Karpas-422 (cell line): Measurements from ENCODE around the gene CTTN. TPM values are rescaled to one million over a fixed set of nuclear protein-coding genes. Genes with fewer than 3 reads are reported as not detected.
"Not testable (repeated sequence)": the region's sequence is repeated elsewhere in the genome, so short reads cannot be mapped to it uniquely, and the experiment has no call there.

Experiments
- DNase-seq: peaks from one replicate; pipeline ENCODE4 v3.0.0-alpha.2; 2015
- H2AFZ ChIP-seq: fragments of 200-600 bp; sonication (generic); 2 replicates; pipeline ENCODE4 v1.6.1; 2014; ENCODE audit warnings: antibody characterized with exemption, low read length, mixed read lengths
- H3K27ac ChIP-seq: fragments of 200-600 bp; sonication (generic); 2 replicates; pipeline ENCODE4 v1.5.1; 2014; ENCODE audit warnings: mild to moderate bottlenecking, low read length, moderate library complexity
- H3K27me3 ChIP-seq: fragments of 200-600 bp; sonication (generic); 2 replicates; pipeline ENCODE4 v1.6.1; 2014; ENCODE audit warnings: low read length, mixed read lengths
- H3K36me3 ChIP-seq: fragments of 200-600 bp; sonication (generic); 2 replicates; pipeline ENCODE4 v1.6.1; 2014; ENCODE audit warnings: low read length, mixed read lengths; ENCODE audit not compliant: insufficient read depth
- H3K4me1 ChIP-seq: fragments of 200-600 bp; sonication (generic); 2 replicates; pipeline ENCODE4 v1.6.1; 2014; ENCODE audit warnings: mild to moderate bottlenecking, low read length, mixed read lengths
- H3K4me2 ChIP-seq: fragments of 200-600 bp; sonication (generic); 2 replicates; pipeline ENCODE4 v1.6.1; 2014; ENCODE audit warnings: low read length, low read depth, mild to moderate bottlenecking; ENCODE audit not compliant: poor library complexity, severe bottlenecking
- H3K4me3 ChIP-seq: fragments of 200-600 bp; sonication (generic); 2 replicates; pipeline ENCODE4 v1.5.1; 2014; ENCODE audit warnings: mild to moderate bottlenecking, antibody characterized with exemption, low read length, mixed read lengths
- H3K79me2 ChIP-seq: fragments of 200-600 bp; sonication (generic); 2 replicates; pipeline ENCODE4 v1.6.1; 2014; ENCODE audit warnings: mild to moderate bottlenecking, low read length, mixed read lengths
- H3K9ac ChIP-seq: fragments of 200-600 bp; sonication (generic); 2 replicates; pipeline ENCODE4 v1.6.0; 2014; ENCODE audit warnings: low read length
- H3K9me2 ChIP-seq: fragments of 200-600 bp; sonication (generic), shearing (Covaris generic); replicated peaks from 2 replicates; pipeline ENCODE4 v1.6.0; 2014; ENCODE audit warnings: mild to moderate bottlenecking, low read length, moderate library complexity; ENCODE audit not compliant: insufficient read depth
- H3K9me3 ChIP-seq: fragments of 300-700, 200-600 bp; sonication (generic); 2 replicates; pipeline ENCODE4 v1.6.1; 2014; ENCODE audit warnings: low read length, mixed read lengths
- H4K20me1 ChIP-seq: fragments of 200-600 bp; sonication (generic); 2 replicates; pipeline ENCODE4 v1.6.1; 2014; ENCODE audit warnings: mild to moderate bottlenecking, antibody characterized with exemption, low read length, low read depth; ENCODE audit not compliant: insufficient read depth
- total RNA-seq: library from RNA; depleted of rRNA; stranded (reverse); fragments of >200 nt; shearing (Covaris generic); gene quantifications from 2 replicates; pipeline ENCODE4 v1.2.3, GENCODE V29; 2014; ENCODE audit warnings: low replicate concordance

Gene CTTN
- total RNA-seq, 1 experiment from 2014 or later: 143 TPM

DNA sequence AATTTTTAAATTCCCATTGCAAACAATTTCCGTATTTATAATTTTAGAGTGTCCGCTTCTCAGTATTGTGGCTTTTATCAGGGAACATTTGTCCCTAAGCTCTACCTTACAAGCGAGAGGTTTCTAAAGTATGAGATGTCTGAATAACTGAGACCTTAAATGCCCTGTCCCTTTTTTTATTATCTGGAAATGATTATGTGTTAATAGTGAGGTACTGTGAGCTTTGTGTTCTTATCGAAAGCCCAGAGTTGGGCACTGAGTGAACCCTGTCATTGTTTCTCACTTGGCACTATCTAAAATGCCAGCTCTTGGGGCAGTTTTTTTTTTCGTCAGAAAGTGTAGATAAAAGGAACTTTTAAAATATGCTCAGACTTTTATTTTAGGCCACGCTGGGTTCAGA lies 9.5 kb downstream of the CTTN start:
- H2AFZ ChIP-seq: no peak overlapping the region
- no peaks in the 10 kb centered on the region for H3K9me3 ChIP-seq
- H3K36me3 ChIP-seq: peaks cover 44% of the 10 kb centered on the region
- H3K27ac ChIP-seq: no peak overlapping the region
- no peak overlapping the region for H3K9ac ChIP-seq
- H4K20me1 ChIP-seq: peaks cover 30% of the 10 kb centered on the region
- H3K4me3 ChIP-seq: no peak overlapping the region
- H3K4me2 ChIP-seq: no peak overlapping the region
- peaks cover 48% of the 10 kb centered on the region for H3K79me2 ChIP-seq
- no peaks in the 10 kb centered on the region for H3K9me2 ChIP-seq
- no peak for DNase-seq
- no peaks in the 10 kb centered on the region for H3K27me3 ChIP-seq
- peaks cover 1% of the 10 kb centered on the region for H3K4me1 ChIP-seq

DNA sequence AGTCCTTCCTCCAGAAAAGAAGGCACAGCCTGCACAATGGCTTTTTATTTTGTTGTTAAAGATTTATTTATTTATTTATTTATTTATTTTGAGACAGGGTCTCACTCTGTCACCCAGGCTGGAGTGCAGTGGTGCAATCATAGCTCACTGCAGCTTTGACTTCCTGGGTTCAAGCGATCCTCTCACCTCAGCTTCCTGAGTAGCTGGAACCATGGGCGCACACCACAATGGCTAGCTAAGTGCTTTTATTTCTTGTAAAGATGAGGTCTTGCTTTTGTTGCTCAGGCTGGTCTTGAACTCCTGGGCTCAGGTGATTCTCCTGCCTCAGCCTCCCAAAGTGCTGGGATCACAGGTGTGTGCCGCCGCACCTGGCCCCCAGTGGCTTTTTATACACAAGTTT lies 10.0 kb downstream of the CTTN start:
- Histone ChIP-seq H4K20me1 (peaks cover 32% of the 10 kb centered on the region; the same call in 1 of the 2 replicates), H3K36me3 (peaks cover 44% of the 10 kb centered on the region), H3K79me2 (peaks cover 43% of the 10 kb centered on the region)
- not testable (repeated sequence) for H3K4me1 ChIP-seq, H3K27me3 ChIP-seq, H3K27ac ChIP-seq, H3K4me3 ChIP-seq, H3K9ac ChIP-seq, H3K9me3 ChIP-seq, H3K4me2 ChIP-seq, H2AFZ ChIP-seq, DNase-seq, H3K9me2 ChIP-seq

DNA sequence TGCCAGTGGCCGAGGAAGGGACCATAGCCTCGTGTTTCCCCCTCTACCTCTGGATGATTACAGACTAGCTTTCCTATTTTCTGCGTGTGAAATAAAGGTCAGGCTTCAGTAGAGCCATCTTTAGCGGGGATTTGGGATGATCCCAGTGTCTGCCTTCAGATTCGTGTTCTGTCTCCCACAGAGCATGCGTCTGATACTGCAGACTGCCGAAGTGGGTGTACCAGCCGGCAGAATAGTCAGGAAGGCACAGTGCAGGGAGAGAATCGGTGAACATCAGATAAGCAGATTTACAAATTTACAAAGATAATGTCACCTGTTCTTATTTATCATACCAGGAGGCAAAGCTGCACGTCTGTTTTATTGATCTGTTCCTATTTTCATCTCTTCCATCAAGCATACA lies 11.1 kb downstream of the CTTN start:
- H2AFZ ChIP-seq: no peak overlapping the region
- peaks cover 47% of the 10 kb centered on the region for H3K36me3 ChIP-seq
- H3K4me3 ChIP-seq: no peak overlapping the region

DNA sequence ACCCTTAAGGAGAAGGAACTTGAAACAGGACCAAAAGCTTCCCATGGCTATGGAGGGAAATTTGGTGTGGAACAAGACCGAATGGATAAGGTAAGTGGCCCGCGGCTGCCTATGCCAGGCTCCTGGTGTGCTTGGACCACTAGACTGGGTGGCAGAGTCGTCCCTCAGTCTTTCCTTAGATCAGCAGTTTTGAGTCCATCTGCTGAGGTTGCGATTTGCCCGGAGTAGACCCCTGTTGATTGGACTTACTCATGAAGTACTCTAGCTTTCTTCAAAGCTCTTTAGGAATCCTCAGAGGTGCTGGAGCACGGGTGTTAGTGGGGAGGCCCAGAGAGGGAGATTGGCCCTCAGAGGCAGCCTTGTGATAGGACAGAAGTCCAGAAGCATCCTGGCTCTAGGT lies 11.5 kb downstream of the CTTN start:
- DNase-seq: no peak
- Histone ChIP-seq H3K9ac (no peak overlapping the region), H3K27ac (no peak overlapping the region), H3K36me3 (peaks cover 48% of the 10 kb centered on the region), H3K79me2 (peaks cover 28% of the 10 kb centered on the region), H3K4me2 (no peak overlapping the region), H3K4me3 (no peak overlapping the region), H3K9me3 (no peaks in the 10 kb centered on the region), H3K4me1 (no peaks in the 10 kb centered on the region), H2AFZ (no peak overlapping the region), H3K9me2 (no peaks in the 10 kb centered on the region), H4K20me1 (peaks cover 21% of the 10 kb centered on the region; the same call in 1 of the 2 replicates), H3K27me3 (no peaks in the 10 kb centered on the region)

More for the DNA sequence above, 11.1 kb downstream of the CTTN start:
- Histone ChIP-seq H3K9me2 (no peaks in the 10 kb centered on the region), H3K4me1 (no peaks in the 10 kb centered on the region), H4K20me1 (peaks cover 21% of the 10 kb centered on the region; the same call in 1 of the 2 replicates), H3K79me2 (peaks cover 32% of the 10 kb centered on the region), H3K4me2 (no peak overlapping the region), H3K27ac (no peak overlapping the region), H3K9ac (no peak overlapping the region), H3K27me3 (no peaks in the 10 kb centered on the region), H3K9me3 (no peaks in the 10 kb centered on the region)
- no peak for DNase-seq

DNA sequence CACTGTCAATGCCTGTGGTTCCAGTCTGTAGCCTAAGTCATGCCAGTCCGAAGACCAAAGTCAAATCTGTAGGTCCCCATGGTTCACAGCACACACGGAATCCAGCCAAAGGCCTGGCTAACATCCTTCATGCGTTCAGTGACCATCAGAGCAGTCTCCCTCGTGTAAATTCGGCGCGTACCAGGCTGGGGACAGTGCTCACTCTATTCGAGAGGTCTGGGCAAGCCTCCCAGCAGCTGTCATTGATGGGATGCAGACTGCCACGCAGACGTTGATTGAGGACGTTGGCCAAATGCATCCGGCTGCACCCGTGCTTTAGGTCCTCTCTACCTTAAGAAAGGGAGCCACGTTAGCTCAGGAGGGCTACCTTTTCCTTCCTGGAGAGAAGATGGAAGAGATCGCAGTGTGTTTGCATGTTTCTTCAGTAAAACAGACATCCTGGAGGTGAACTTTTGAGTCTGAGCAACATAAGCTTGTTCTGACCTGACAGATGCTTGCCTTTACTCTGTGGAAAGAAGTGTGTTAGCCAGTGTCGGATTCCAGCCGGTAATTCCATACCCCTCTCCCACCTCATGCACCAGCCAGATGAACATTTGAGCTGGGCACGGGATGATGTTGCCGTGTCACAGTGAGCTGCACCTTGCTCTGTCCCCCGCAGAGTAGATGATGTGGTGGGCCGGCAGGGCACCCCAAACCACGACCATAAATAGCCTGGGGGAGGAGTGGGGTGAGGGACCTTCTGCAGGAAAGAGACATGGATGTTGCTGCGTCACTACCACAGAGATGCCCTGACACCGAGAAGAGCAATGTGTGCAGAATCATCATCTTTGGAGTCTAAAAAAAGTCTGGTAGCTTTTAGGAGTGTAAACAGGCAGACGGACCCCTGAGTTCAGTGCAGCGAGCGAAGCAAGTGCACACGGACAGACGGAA lies 12.2 kb downstream of the CTTN start:
- H3K4me2 ChIP-seq: no peak overlapping the region
- H3K79me2 ChIP-seq: peaks cover 21% of the 10 kb centered on the region
- H4K20me1 ChIP-seq: peaks cover 19% of the 10 kb centered on the region; the same call in 1 of the 2 replicates
- H3K4me3 ChIP-seq: no peak overlapping the region
- no peaks in the 10 kb centered on the region for H3K9me3 ChIP-seq
- H3K9me2 ChIP-seq: no peaks in the 10 kb centered on the region
- H3K4me1 ChIP-seq: no peaks in the 10 kb centered on the region
- H3K36me3 ChIP-seq: peaks cover 44% of the 10 kb centered on the region
- no peaks in the 10 kb centered on the region for H3K27me3 ChIP-seq
- DNase-seq: no peak
- no peak overlapping the region for H3K9ac ChIP-seq
- no peak overlapping the region for H2AFZ ChIP-seq
- H3K27ac ChIP-seq: no peak overlapping the region

DNA sequence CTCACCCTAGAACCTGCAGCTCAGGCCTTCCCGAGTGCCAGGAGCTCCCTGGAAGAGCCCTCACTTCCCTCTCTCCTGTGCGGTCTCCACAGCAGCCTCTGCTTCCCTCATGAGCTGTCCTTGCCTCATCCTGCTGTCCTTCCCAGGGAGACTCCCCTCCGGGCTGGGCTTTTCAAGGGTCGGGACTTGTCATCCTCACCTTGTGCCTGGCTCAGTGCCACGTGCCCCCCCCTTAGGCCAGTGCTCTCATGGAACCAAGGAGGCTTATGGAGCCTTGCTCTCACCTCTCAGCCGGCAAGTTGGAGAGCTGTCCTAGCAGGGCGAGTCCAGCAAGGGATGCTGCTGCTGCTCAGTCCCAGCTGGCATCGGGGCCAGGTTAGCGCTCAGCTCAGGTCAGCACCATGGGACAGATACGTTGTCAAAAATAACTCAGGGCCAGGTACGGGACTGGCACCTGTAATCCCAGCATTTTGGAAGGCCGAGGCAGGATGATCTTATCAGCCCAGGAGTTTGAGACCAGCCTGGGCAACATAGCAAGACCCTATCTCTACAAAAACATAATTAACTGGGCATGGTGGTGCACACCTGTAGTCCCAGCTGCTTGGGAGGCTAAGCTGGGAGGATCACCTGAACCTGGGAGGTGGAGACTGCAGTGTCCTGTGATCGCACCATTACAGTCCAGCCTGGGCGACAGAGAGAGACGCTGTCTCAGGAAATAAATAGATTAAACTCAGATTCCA lies 13.6 kb downstream of the CTTN start:
- Histone ChIP-seq H3K9me2 (no peaks in the 10 kb centered on the region), H3K4me3 (no peak overlapping the region)

DNA sequence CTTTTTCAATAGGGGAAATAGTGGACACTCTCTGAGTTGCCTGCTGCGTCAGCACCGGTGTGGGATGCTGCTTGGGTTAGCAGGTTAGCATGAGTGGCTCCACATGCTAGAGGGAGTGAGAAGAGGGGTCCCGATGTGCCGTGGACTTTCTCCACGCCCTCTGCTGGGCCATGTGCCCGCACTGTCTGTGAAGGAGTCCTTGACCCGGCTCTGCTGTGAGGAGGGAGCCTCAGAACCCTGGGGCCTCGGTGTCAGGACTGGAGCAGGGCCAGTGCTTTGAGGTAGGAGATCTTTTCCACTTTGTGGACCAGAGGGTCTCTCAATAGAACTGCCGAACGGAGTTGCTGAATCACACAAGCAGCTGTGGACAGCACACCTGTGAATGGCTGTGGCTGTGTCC lies 14.8 kb downstream of the CTTN start:
- Histone ChIP-seq H3K4me2 (no peak overlapping the region), H2AFZ (no peak overlapping the region), H3K9me3 (no peaks in the 10 kb centered on the region), H3K9me2 (no peaks in the 10 kb centered on the region), H3K79me2 (peaks cover 3% of the 10 kb centered on the region; the same call in 1 of the 2 replicates), H3K4me1 (no peaks in the 10 kb centered on the region), H3K27ac (no peak overlapping the region), H3K4me3 (no peak overlapping the region), H3K27me3 (no peaks in the 10 kb centered on the region), H3K36me3 (peaks cover 33% of the 10 kb centered on the region), H3K9ac (no peak overlapping the region), H4K20me1 (peaks cover 18% of the 10 kb centered on the region; the same call in 1 of the 2 replicates)
- no peak for DNase-seq

More for the DNA sequence above, 13.6 kb downstream of the CTTN start:
- H3K4me2 ChIP-seq: no peak overlapping the region
- H3K36me3 ChIP-seq: peaks cover 40% of the 10 kb centered on the region
- peaks cover 18% of the 10 kb centered on the region; the same call in 1 of the 2 replicates for H4K20me1 ChIP-seq
- no peaks in the 10 kb centered on the region for H3K27me3 ChIP-seq
- H3K9ac ChIP-seq: no peak overlapping the region
- H2AFZ ChIP-seq: no peak overlapping the region
- H3K79me2 ChIP-seq: peaks cover 11% of the 10 kb centered on the region; the same call in 1 of the 2 replicates
- no peak for DNase-seq
- H3K4me1 ChIP-seq: no peaks in the 10 kb centered on the region
- no peaks in the 10 kb centered on the region for H3K9me3 ChIP-seq
- H3K27ac ChIP-seq: no peak overlapping the region
